Uterus (tissue), 2 donors: ENCODE data around the gene CCDC127.

ENCODE experiments used
- POLR2A ChIP-seq, 2 donors: fragments of 450-650 bp; IDR thresholded peaks; one replicate each; pipeline ENCODE4 v1.6.1; 2016; ENCODE audit warnings: antibody characterized with exemption in 2 of 2, mild to moderate bottlenecking in 1 of 2, moderate library complexity in 1 of 2
- TF ChIP-seq, protein P1 (sequence below), 4 experiments: fragments of 200-600 bp in 2 of 4; fragments of 450-650 bp in 2 of 4; sonication (generic) in 2 of 4; IDR thresholded peaks; one replicate each; pipeline ENCODE4 v1.5.1; 2016 to 2019; ENCODE audit warnings: antibody characterized with exemption in 4 of 4, mild to moderate bottlenecking in 2 of 4, moderate library complexity in 1 of 4

DNA sequence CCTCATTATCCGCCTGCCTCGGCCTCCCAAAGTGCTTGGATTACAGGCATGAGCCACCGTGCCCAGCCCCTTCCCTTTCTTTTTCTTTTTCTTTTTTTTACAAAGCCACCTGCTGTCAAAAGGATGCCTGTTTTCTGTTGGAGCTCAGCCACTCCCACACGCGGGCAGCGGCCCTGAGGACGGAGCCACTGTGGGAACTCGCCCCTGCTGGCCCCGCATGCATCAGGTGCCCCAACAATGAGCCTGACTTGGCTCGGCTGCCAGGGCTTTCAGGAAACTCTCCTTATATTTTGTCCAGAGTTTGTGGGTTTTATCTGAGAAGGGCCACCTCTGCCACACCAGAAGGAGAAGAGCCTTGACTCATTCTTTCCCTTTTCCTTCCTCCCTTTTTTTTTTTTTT, 63.7 kb downstream of the CCDC127 start:
- TF ChIP-seq, protein P1, sequence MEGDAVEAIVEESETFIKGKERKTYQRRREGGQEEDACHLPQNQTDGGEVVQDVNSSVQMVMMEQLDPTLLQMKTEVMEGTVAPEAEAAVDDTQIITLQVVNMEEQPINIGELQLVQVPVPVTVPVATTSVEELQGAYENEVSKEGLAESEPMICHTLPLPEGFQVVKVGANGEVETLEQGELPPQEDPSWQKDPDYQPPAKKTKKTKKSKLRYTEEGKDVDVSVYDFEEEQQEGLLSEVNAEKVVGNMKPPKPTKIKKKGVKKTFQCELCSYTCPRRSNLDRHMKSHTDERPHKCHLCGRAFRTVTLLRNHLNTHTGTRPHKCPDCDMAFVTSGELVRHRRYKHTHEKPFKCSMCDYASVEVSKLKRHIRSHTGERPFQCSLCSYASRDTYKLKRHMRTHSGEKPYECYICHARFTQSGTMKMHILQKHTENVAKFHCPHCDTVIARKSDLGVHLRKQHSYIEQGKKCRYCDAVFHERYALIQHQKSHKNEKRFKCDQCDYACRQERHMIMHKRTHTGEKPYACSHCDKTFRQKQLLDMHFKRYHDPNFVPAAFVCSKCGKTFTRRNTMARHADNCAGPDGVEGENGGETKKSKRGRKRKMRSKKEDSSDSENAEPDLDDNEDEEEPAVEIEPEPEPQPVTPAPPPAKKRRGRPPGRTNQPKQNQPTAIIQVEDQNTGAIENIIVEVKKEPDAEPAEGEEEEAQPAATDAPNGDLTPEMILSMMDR (IDR thresholded peaks at IDR 0.05), result no peak
- no peak for TF ChIP-seq POLR2A (IDR thresholded peaks at IDR 0.05)
